H1 (cell line): ENCODE measurements around the gene SCAP. TPM values are rescaled to one million over a fixed set of nuclear protein-coding genes. Genes with fewer than 3 reads are reported as not detected.
"Not testable (repeated sequence)": the region's sequence is repeated elsewhere in the genome, so short reads cannot be mapped to it uniquely, and the experiment has no call there.

Experiments
- CTCF ChIA-PET: fragments of 300-600 bp; sonication (Branson Sonifier 250); formaldehyde crosslinking; loops from one replicate; lab custom pipeline; 2021; ENCODE audit not compliant: partially characterized antibody; lab: Charles Lee
- POLR2A ChIA-PET: fragments of 300-600 bp; sonication (Branson Sonifier 250); formaldehyde crosslinking; loops from one replicate; lab custom pipeline; 2021; ENCODE audit warnings: inconsistent platforms; ENCODE audit not compliant: partially characterized antibody; lab: Charles Lee
- DNase-seq, 2 experiments: peaks; one replicate each; pipeline versions ENCODE4 v3.0.0 to v3.0.0-alpha.2; 2010 to 2022; ENCODE audit warnings: low spot score in 2 of 2, low read depth in 1 of 2, mixed read lengths in 1 of 2
- FAIRE-seq: peaks from 2 replicates; lab custom pipeline; 2011; peaks lifted over from hg19 to GRCh38; lab: Jason Lieb, UNC
- H2AFZ ChIP-seq: 2 replicates; pipeline ENCODE4 v1.8.1; 2012; ENCODE audit warnings: low read length, inconsistent platforms
- H2AK5ac ChIP-seq: 2 replicates; pipeline ENCODE4 v1.6.1; 2013; ENCODE audit warnings: low read depth, low read length
- H2BK120ac ChIP-seq: replicated peaks from 2 replicates; pipeline ENCODE3; 2013; ENCODE audit warnings: low read depth, low read length, inconsistent platforms
- H2BK12ac ChIP-seq: 2 replicates; pipeline ENCODE4 v1.6.1; 2013; ENCODE audit warnings: low read depth, low read length
- H2BK15ac ChIP-seq: 2 replicates; pipeline ENCODE4 v1.6.1; 2013; ENCODE audit warnings: low read length
- H2BK20ac ChIP-seq: 2 replicates; pipeline ENCODE4 v1.6.1; 2013; ENCODE audit warnings: low read length
- H2BK5ac ChIP-seq: 2 replicates; pipeline ENCODE4 v1.6.1; 2013; ENCODE audit warnings: low read depth, low read length
- H3K14ac ChIP-seq: 2 replicates; pipeline ENCODE4 v1.6.1; 2013; ENCODE audit warnings: inconsistent platforms; ENCODE audit not compliant: insufficient read length
- H3K18ac ChIP-seq: 2 replicates; pipeline ENCODE4 v1.6.1; 2013; ENCODE audit warnings: low read length; ENCODE audit errors: extremely low read depth
- H3K23ac ChIP-seq: 2 replicates; pipeline ENCODE4 v1.6.1; 2013; ENCODE audit warnings: inconsistent platforms; ENCODE audit not compliant: insufficient read length
- H3K23me2 ChIP-seq: 2 replicates; pipeline ENCODE4 v1.6.1; 2013; ENCODE audit warnings: low read depth, low read length
- H3K27ac ChIP-seq: 2 replicates; pipeline ENCODE4 v1.6.1; 2011; ENCODE audit warnings: low read depth, low read length, inconsistent platforms
- H3K27me3 ChIP-seq, 4 experiments: replicated peaks in 1 of 4; 1 replicate in 1 of 4; 2 replicates in 3 of 4; pipeline versions ENCODE4 v1.6.1 to v1.8.1; 2011 to 2013; ENCODE audit warnings: low read length in 3 of 4, mild to moderate bottlenecking in 3 of 4, inconsistent platforms in 2 of 4, mixed read lengths in 2 of 4, moderate library complexity in 1 of 4; ENCODE audit not compliant: control insufficient read depth in 3 of 4, insufficient read depth in 3 of 4; ENCODE audit errors: extremely low read depth in 1 of 4
- H3K36me3 ChIP-seq, 4 experiments: 2 replicates each; pipeline versions ENCODE4 v1.6.1 to v1.8.1; 2011 to 2013; ENCODE audit warnings: mild to moderate bottlenecking in 4 of 4, low read length in 3 of 4, moderate library complexity in 2 of 4, control low read depth in 1 of 4, inconsistent platforms in 1 of 4; ENCODE audit not compliant: insufficient read depth in 4 of 4, control insufficient read depth in 2 of 4
- H3K4ac ChIP-seq: replicated peaks from 2 replicates; pipeline ENCODE3; 2013; ENCODE audit warnings: low read length, low read depth, mixed read lengths, inconsistent platforms; ENCODE audit not compliant: insufficient read length
- H3K4me1 ChIP-seq, 4 experiments: replicated peaks in 1 of 4; 1 replicate in 1 of 4; 2 replicates in 3 of 4; pipeline versions ENCODE4 v1.6.1 to v1.8.1; 2011 to 2013; ENCODE audit warnings: low read length in 3 of 4, inconsistent platforms in 2 of 4, mixed read lengths in 1 of 4; ENCODE audit not compliant: insufficient read depth in 4 of 4, control insufficient read depth in 3 of 4
- H3K4me2 ChIP-seq, 2 experiments: 2 replicates each; pipeline versions ENCODE4 v1.6.1 to v1.8.1; 2011 to 2013; ENCODE audit warnings: low read depth in 2 of 2, low read length in 2 of 2, control low read depth in 1 of 2, inconsistent platforms in 1 of 2, mild to moderate bottlenecking in 1 of 2; ENCODE audit not compliant: insufficient read depth in 1 of 2
- H3K4me3 ChIP-seq, 4 experiments: fragments of 200-600, 300-600 bp in 1 of 4; sonication (generic), shearing (Covaris generic), sonication (Bioruptor Twin) in 1 of 4; 2 replicates each; pipeline versions ENCODE4 v1.5.1 to v1.8.1; 2011 to 2016; ENCODE audit warnings: low read length in 4 of 4, low read depth in 3 of 4, control low read depth in 2 of 4, inconsistent platforms in 2 of 4, mild to moderate bottlenecking in 2 of 4, mixed read lengths in 1 of 4, moderate library complexity in 1 of 4; ENCODE audit not compliant: insufficient read depth in 2 of 4; ENCODE audit errors: extremely low read depth in 1 of 4
- H3K56ac ChIP-seq: replicated peaks from 2 replicates; pipeline ENCODE3; 2013; ENCODE audit warnings: low read depth, mild to moderate bottlenecking, mixed read lengths, low read length, inconsistent platforms; ENCODE audit not compliant: insufficient read length
- H3K79me1 ChIP-seq: 2 replicates; pipeline ENCODE4 v1.6.1; 2013; ENCODE audit warnings: low read depth, low read length, control low read depth
- H3K79me2 ChIP-seq, 2 experiments: 2 replicates each; pipeline versions ENCODE4 v1.6.1 to v1.8.1; 2012 to 2013; ENCODE audit warnings: low read length in 2 of 2, mild to moderate bottlenecking in 2 of 2, inconsistent platforms in 1 of 2; ENCODE audit not compliant: insufficient read depth in 2 of 2, control insufficient read depth in 1 of 2
- H3K9ac ChIP-seq, 4 experiments: replicated peaks in 1 of 4; 1 replicate in 1 of 4; 2 replicates in 3 of 4; pipeline versions ENCODE4 v1.6.1 to v1.8.1; 2011 to 2013; ENCODE audit warnings: low read depth in 3 of 4, low read length in 3 of 4, control low read depth in 2 of 4, mild to moderate bottlenecking in 2 of 4, moderate library complexity in 2 of 4, inconsistent platforms in 1 of 4; ENCODE audit errors: extremely low read depth in 1 of 4
- H3K9me3 ChIP-seq, 2 experiments: 2 replicates each; pipeline versions ENCODE4 v1.6.1 to v1.8.1; 2012 to 2013; ENCODE audit warnings: mild to moderate bottlenecking in 2 of 2, moderate library complexity in 2 of 2, control low read depth in 1 of 2, inconsistent platforms in 1 of 2, low read depth in 1 of 2, low read length in 1 of 2, mixed read lengths in 1 of 2; ENCODE audit not compliant: insufficient read depth in 2 of 2
- H4K20me1 ChIP-seq, 2 experiments: replicated peaks in 1 of 2; 2 replicates each; pipeline versions ENCODE3 to v1.8.1; 2011 to 2013; ENCODE audit warnings: inconsistent platforms in 2 of 2, low read length in 2 of 2, mild to moderate bottlenecking in 1 of 2; ENCODE audit not compliant: insufficient read depth in 2 of 2, control insufficient read depth in 1 of 2
- H4K5ac ChIP-seq: 2 replicates; pipeline ENCODE4 v1.6.1; 2013; ENCODE audit warnings: low read length, low read depth, mixed read lengths, inconsistent platforms; ENCODE audit not compliant: insufficient read length
- H4K8ac ChIP-seq: 2 replicates; pipeline ENCODE4 v1.8.0; 2013; ENCODE audit warnings: mild to moderate bottlenecking, moderate library complexity, low read length, inconsistent platforms; ENCODE audit not compliant: insufficient read depth; ENCODE audit errors: extremely low read depth
- H4K91ac ChIP-seq: replicated peaks from 2 replicates; pipeline ENCODE3; 2013; ENCODE audit warnings: low read length, mixed read lengths, inconsistent platforms; ENCODE audit not compliant: insufficient read length
- GABPA ChIP-seq: IDR thresholded peaks from 2 replicates; pipeline ENCODE4 v1.6.1; 2011; ENCODE audit warnings: mild to moderate bottlenecking, low read length, moderate library complexity, borderline replicate concordance; ENCODE audit not compliant: insufficient read depth
- NANOG ChIP-seq: IDR thresholded peaks from 2 replicates; pipeline ENCODE4 v1.6.1; 2011; ENCODE audit warnings: low read length, low read depth, mild to moderate bottlenecking, inconsistent platforms; ENCODE audit not compliant: insufficient read depth, poor library complexity, severe bottlenecking
- TAF7 ChIP-seq: optimal IDR thresholded peaks from 2 replicates; pipeline ENCODE3; 2011; ENCODE audit warnings: low read depth, mild to moderate bottlenecking, inconsistent platforms, low read length, moderate library complexity, borderline replicate concordance
- WGBS, 2 experiments: shearing (Covaris generic) in 1 of 2; methylation state at CpG; one replicate each; pipeline versions ENCODE4 v1.1.6 to v1.1.7; 2013 to 2015; ENCODE audit warnings: low lambda C conversion rate in 2 of 2, mixed read lengths in 2 of 2, inconsistent platforms in 1 of 2, low coverage in 1 of 2, missing lambda C conversion rate in 1 of 2; ENCODE audit not compliant: insufficient replicate concordance in 2 of 2, insufficient coverage in 1 of 2, insufficient read length in 1 of 2; ENCODE audit errors: extremely low coverage in 1 of 2, missing lambda C conversion rate in 1 of 2; 5-methylcytosine and 5-hydroxymethylcytosine counted together
- polyA plus RNA-seq, 7 experiments: library from polyadenylated mRNA; depleted of rRNA in 3 of 7; stranded (reverse) in 5 of 7; unstranded in 2 of 7; fragments of >200 nt in 5 of 7; fragments of 200-250 nt in 2 of 7; gene quantifications; 1 replicate in 5 of 7; 2 replicates in 1 of 7; 4 replicates in 1 of 7; pipeline versions ENCODE4 v1.2.1 to v1.2.3, GENCODE V29; 2011 to 2013; ENCODE audit warnings: missing spikeins in 2 of 7, mixed read lengths in 2 of 7
- total RNA-seq: library from RNA; stranded (reverse); fragmentation: NEBNext Ultra II Directional; extraction: Animal tissue kit (Norgen Biotek cat#: 25700); gene quantifications from 2 replicates; pipeline ENCODE4 v1.2.1, GENCODE V29; 2021

The SCAP gene
- total and polyA plus RNA-seq, 2 of the 8 experiments (the other 6 are each of a cell fraction or from before 2014, with no cell fraction given): 74.0 to 114 TPM

DNA sequence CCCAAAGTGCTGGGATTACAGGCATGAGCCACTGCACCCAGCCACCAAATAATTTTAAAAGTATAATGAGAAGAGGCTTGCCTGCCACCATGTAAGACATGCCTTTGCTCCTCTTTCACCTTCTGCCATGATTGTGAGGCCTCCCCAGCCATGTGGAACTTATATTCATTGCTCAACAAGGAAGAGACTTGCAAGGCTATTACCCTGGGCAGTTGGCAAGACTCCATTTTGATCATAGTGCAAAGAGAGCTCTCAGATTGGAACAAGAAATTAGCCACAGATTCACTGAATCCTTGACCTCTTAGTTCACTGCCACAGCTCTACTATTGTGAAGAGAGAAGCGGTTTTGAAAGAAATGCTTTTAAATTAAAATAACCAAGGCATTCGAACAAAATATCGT lies 6.1 kb downstream of the SCAP start (continued):
- no peak for TF ChIP-seq NANOG
- no peak for TF ChIP-seq TAF7
- TF ChIP-seq GABPA: no peak

DNA sequence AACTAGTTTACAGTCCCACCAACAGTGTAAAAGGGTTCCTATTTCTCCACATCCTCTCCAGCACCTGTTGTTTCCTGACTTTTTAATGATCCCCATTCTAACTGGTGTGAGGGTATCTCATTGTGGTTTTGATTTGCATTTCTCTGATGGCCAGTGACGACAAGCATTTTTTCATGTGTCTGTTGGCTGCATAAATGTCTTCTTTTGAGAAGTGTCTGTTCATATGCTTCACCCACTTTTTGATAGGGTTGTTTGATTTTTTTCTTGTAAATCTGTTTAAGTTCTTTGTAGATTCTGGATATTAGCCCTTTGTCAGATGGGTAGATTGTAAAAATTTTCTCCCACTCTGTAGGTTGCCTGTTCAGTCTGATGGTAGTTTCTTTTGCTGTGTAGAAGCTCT lies 7.4 kb downstream of the SCAP start:
- H2BK5ac ChIP-seq, H4K5ac ChIP-seq, H3K18ac ChIP-seq, POLR2A ChIA-PET, H3K4me1 ChIP-seq, H3K9ac ChIP-seq, FAIRE-seq, DNase-seq, H3K79me1 ChIP-seq, H2BK20ac ChIP-seq, H3K27me3 ChIP-seq, H3K4me2 ChIP-seq, H3K23ac ChIP-seq, H2AK5ac ChIP-seq, H3K9me3 ChIP-seq, H4K20me1 ChIP-seq, H3K14ac ChIP-seq, H2BK120ac ChIP-seq, H4K8ac ChIP-seq, H3K4me3 ChIP-seq, H3K4ac ChIP-seq, H3K36me3 ChIP-seq, H4K91ac ChIP-seq, H2BK15ac ChIP-seq, H2AFZ ChIP-seq, H3K56ac ChIP-seq, H3K27ac ChIP-seq, H2BK12ac ChIP-seq, H3K23me2 ChIP-seq: not testable (repeated sequence)
- H3K79me2 ChIP-seq: peaks cover 4 to 84% of the 10 kb centered on the region in 2 experiments
- WGBS, 2 experiments: 81% methylated on average over 1 of the region's 1 CpG; no CpG with 5 or more reads in 1 of the 2 experiments
- CTCF ChIA-PET: interaction anchor here (1.6 kb wide), 1 partner anchor 47 kb away, joined by 5 read pairs; no protein-coding TSS in a partner anchor
